DLD1 (cell line): ENCODE measurements around the gene PHACTR4.
"Not testable (repeated sequence)": the region's sequence is repeated elsewhere in the genome, so short reads cannot be mapped to it uniquely, and the experiment has no call there.

ENCODE experiments used
- in situ Hi-C: cut with HindIII; loops from 2 replicates; pipeline ENCODE4 v1.10.0; 2017; ENCODE audit warnings: low sequenced_read_pairs

PHACTR4 gene

GRCh38 chr1:28519946-28520725, 150.6 kb downstream of the PHACTR4 start:
- in situ Hi-C loops = no loop called here

- in situ Hi-C loops = not testable (repeated sequence)
Observed at GRCh38 chr1:28520796-28521195, 151.3 kb downstream of the PHACTR4 start.

- in situ Hi-C loops = no loop called here
Observed at GRCh38 chr1:28521502-28522164, 152.1 kb downstream of the PHACTR4 start.

DNA sequence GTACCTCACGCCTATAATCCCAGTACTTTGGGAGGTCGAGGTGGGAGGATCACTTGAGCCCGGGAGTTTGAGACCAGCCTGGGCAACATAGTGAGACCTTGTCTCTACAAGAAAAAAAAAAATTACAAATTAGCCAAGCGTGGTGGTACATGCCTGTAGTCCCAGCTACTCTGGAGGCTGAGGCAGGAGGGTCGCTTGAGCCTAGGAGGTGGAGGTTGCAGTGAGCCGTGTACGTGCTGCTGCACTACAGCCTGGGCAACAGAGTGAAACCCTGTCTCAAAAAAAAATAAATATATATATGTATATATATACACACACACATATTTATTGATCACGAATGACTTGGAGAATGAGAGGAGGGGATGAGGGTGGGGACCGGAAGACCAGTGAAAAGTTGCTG, 153.0 kb downstream of the PHACTR4 start:
- in situ Hi-C loops = not testable (repeated sequence)

- in situ Hi-C loops = not testable (repeated sequence)
Observed at GRCh38 chr1:28525002-28525642, 155.6 kb downstream of the PHACTR4 start.

- in situ Hi-C loops = no loop called here
Observed at GRCh38 chr1:28526886-28527285, 157.3 kb downstream of the PHACTR4 start.

DNA sequence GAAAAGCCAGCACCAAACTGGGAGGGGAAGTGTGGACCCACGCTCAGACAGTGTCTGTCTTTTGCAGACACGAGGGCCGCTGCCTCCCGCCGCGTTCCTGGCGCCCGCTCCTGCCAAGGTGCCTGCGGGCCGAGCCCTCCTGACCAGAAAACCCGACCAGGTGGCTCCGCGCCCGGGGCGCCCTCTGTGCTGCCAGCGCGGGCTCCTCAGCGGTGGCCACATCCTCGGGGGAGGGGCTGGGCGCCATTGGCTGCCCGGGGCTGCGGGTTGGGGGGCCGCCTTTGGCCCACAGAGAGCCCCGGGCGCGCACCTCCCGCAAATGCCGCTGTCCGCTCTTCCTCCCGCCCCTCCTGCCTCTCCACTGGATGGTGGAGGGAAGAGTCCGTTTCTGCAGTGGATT, 160.9 kb downstream of the PHACTR4 start:
- in situ Hi-C loops = no loop called here

DNA sequence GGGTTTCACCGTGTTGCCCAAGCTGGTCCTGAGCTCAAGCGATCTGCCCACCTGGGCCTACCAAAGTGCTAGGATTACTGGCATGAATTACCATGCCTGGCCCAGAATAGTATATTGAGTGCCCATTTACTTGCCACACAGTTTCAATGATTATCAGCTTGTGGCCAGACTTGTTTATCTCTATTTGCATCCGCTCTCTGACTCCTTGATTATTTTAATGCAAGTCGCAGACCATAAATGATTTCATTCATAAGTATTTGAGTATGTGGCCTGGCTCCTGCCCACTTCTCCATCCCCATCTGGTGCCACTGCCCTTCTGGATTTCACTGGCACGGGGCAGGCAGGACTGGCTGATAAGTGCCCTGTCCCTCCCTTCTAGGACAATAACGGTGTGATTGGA, 165.1 kb downstream of the PHACTR4 start:
- in situ Hi-C loops = no loop called here

DNA sequence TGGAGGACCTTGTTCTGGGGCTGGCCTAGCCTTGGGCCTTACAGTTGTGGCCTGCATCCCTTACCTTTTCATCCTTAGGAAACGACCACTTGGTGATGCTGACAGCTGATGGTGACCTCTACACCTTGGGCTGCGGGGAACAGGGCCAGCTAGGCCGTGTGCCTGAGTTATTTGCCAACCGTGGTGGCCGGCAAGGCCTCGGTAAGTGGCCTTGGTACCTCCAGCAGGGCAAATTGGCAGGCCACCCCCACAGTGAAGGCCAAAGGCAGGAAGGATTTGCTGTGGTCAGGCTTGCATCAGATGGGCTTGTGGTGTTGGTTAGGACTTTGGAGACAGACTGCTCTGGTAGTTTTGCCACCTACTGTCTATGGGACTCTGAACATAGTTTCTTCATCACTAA, 165.6 kb downstream of the PHACTR4 start:
- in situ Hi-C loops = no loop called here

- in situ Hi-C loops = no loop called here
Observed at GRCh38 chr1:28537457-28538199, 168.1 kb downstream of the PHACTR4 start.

- in situ Hi-C loops = no loop called here
Observed at GRCh38 chr1:28538286-28538685, 168.7 kb downstream of the PHACTR4 start.

GRCh38 chr1:28540651-28541050, 171.1 kb downstream of the PHACTR4 start:
- in situ Hi-C loops = no loop called here

- in situ Hi-C loops = not testable (repeated sequence)
Observed at GRCh38 chr1:28541414-28542015, 172.0 kb downstream of the PHACTR4 start.

- in situ Hi-C loops = no loop called here
Observed at GRCh38 chr1:28545246-28545628, 175.7 kb downstream of the PHACTR4 start.

DNA sequence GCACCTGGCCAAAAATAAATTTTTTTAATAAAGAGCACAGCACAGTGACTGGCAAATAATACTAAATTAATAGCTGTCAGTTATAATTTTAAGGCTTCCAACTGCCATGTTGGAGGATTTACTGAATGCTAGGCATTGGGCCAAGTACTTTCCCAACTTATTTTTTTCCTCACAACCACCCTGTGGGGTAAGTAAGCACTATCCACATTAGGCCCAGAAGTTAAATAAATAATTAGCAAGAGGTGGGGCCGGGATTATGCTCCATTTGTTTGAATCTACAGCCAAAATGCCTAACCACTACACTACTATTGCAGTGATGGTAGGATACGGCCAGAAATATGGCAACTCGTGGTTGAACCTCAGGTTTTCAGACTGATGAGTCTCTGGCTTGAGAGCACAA, 178.8 kb downstream of the PHACTR4 start:
- in situ Hi-C loops = no loop called here
